H1 (cell line): Measurements from ENCODE around the gene WDR27. TPM values are rescaled to one million over a fixed set of nuclear protein-coding genes. Genes with fewer than 3 reads are reported as not detected.

ENCODE experiments used
- CTCF ChIA-PET: fragments of 300-600 bp; sonication (Branson Sonifier 250); formaldehyde crosslinking; loops from one replicate; lab custom pipeline; 2021; ENCODE audit not compliant: partially characterized antibody; lab: Charles Lee
- POLR2A ChIA-PET: fragments of 300-600 bp; sonication (Branson Sonifier 250); formaldehyde crosslinking; loops from one replicate; lab custom pipeline; 2021; ENCODE audit warnings: inconsistent platforms; ENCODE audit not compliant: partially characterized antibody; lab: Charles Lee
- DNase-seq, 2 experiments: peaks; one replicate each; pipeline versions ENCODE4 v3.0.0 to v3.0.0-alpha.2; 2010 to 2022; ENCODE audit warnings: low spot score in 2 of 2, low read depth in 1 of 2, mixed read lengths in 1 of 2
- FAIRE-seq: peaks from 2 replicates; lab custom pipeline; 2011; peaks lifted over from hg19 to GRCh38; lab: Jason Lieb, UNC
- H2AFZ ChIP-seq: 2 replicates; pipeline ENCODE4 v1.8.1; 2012; ENCODE audit warnings: low read length, inconsistent platforms
- H2AK5ac ChIP-seq: 2 replicates; pipeline ENCODE4 v1.6.1; 2013; ENCODE audit warnings: low read depth, low read length
- H2BK120ac ChIP-seq: replicated peaks from 2 replicates; pipeline ENCODE3; 2013; ENCODE audit warnings: low read depth, low read length, inconsistent platforms
- H2BK12ac ChIP-seq: 2 replicates; pipeline ENCODE4 v1.6.1; 2013; ENCODE audit warnings: low read depth, low read length
- H2BK15ac ChIP-seq: 2 replicates; pipeline ENCODE4 v1.6.1; 2013; ENCODE audit warnings: low read length
- H2BK20ac ChIP-seq: 2 replicates; pipeline ENCODE4 v1.6.1; 2013; ENCODE audit warnings: low read length
- H2BK5ac ChIP-seq: 2 replicates; pipeline ENCODE4 v1.6.1; 2013; ENCODE audit warnings: low read depth, low read length
- H3K14ac ChIP-seq: 2 replicates; pipeline ENCODE4 v1.6.1; 2013; ENCODE audit warnings: inconsistent platforms; ENCODE audit not compliant: insufficient read length
- H3K18ac ChIP-seq: 2 replicates; pipeline ENCODE4 v1.6.1; 2013; ENCODE audit warnings: low read length; ENCODE audit errors: extremely low read depth
- H3K23ac ChIP-seq: 2 replicates; pipeline ENCODE4 v1.6.1; 2013; ENCODE audit warnings: inconsistent platforms; ENCODE audit not compliant: insufficient read length
- H3K23me2 ChIP-seq: 2 replicates; pipeline ENCODE4 v1.6.1; 2013; ENCODE audit warnings: low read depth, low read length
- H3K27ac ChIP-seq: 2 replicates; pipeline ENCODE4 v1.6.1; 2011; ENCODE audit warnings: low read depth, low read length, inconsistent platforms
- H3K27me3 ChIP-seq, 4 experiments: replicated peaks in 1 of 4; 1 replicate in 1 of 4; 2 replicates in 3 of 4; pipeline versions ENCODE4 v1.6.1 to v1.8.1; 2011 to 2013; ENCODE audit warnings: low read length in 3 of 4, mild to moderate bottlenecking in 3 of 4, inconsistent platforms in 2 of 4, mixed read lengths in 2 of 4, moderate library complexity in 1 of 4; ENCODE audit not compliant: control insufficient read depth in 3 of 4, insufficient read depth in 3 of 4; ENCODE audit errors: extremely low read depth in 1 of 4
- H3K36me3 ChIP-seq, 4 experiments: 2 replicates each; pipeline versions ENCODE4 v1.6.1 to v1.8.1; 2011 to 2013; ENCODE audit warnings: mild to moderate bottlenecking in 4 of 4, low read length in 3 of 4, moderate library complexity in 2 of 4, control low read depth in 1 of 4, inconsistent platforms in 1 of 4; ENCODE audit not compliant: insufficient read depth in 4 of 4, control insufficient read depth in 2 of 4
- H3K4ac ChIP-seq: replicated peaks from 2 replicates; pipeline ENCODE3; 2013; ENCODE audit warnings: low read length, low read depth, mixed read lengths, inconsistent platforms; ENCODE audit not compliant: insufficient read length
- H3K4me1 ChIP-seq, 4 experiments: replicated peaks in 1 of 4; 1 replicate in 1 of 4; 2 replicates in 3 of 4; pipeline versions ENCODE4 v1.6.1 to v1.8.1; 2011 to 2013; ENCODE audit warnings: low read length in 3 of 4, inconsistent platforms in 2 of 4, mixed read lengths in 1 of 4; ENCODE audit not compliant: insufficient read depth in 4 of 4, control insufficient read depth in 3 of 4
- H3K4me2 ChIP-seq, 2 experiments: 2 replicates each; pipeline versions ENCODE4 v1.6.1 to v1.8.1; 2011 to 2013; ENCODE audit warnings: low read depth in 2 of 2, low read length in 2 of 2, control low read depth in 1 of 2, inconsistent platforms in 1 of 2, mild to moderate bottlenecking in 1 of 2; ENCODE audit not compliant: insufficient read depth in 1 of 2
- H3K4me3 ChIP-seq, 4 experiments: fragments of 200-600, 300-600 bp in 1 of 4; sonication (generic), shearing (Covaris generic), sonication (Bioruptor Twin) in 1 of 4; 2 replicates each; pipeline versions ENCODE4 v1.5.1 to v1.8.1; 2011 to 2016; ENCODE audit warnings: low read length in 4 of 4, low read depth in 3 of 4, control low read depth in 2 of 4, inconsistent platforms in 2 of 4, mild to moderate bottlenecking in 2 of 4, mixed read lengths in 1 of 4, moderate library complexity in 1 of 4; ENCODE audit not compliant: insufficient read depth in 2 of 4; ENCODE audit errors: extremely low read depth in 1 of 4
- H3K56ac ChIP-seq: replicated peaks from 2 replicates; pipeline ENCODE3; 2013; ENCODE audit warnings: low read depth, mild to moderate bottlenecking, mixed read lengths, low read length, inconsistent platforms; ENCODE audit not compliant: insufficient read length
- H3K79me1 ChIP-seq: 2 replicates; pipeline ENCODE4 v1.6.1; 2013; ENCODE audit warnings: low read depth, low read length, control low read depth
- H3K79me2 ChIP-seq, 2 experiments: 2 replicates each; pipeline versions ENCODE4 v1.6.1 to v1.8.1; 2012 to 2013; ENCODE audit warnings: low read length in 2 of 2, mild to moderate bottlenecking in 2 of 2, inconsistent platforms in 1 of 2; ENCODE audit not compliant: insufficient read depth in 2 of 2, control insufficient read depth in 1 of 2
- H3K9ac ChIP-seq, 4 experiments: replicated peaks in 1 of 4; 1 replicate in 1 of 4; 2 replicates in 3 of 4; pipeline versions ENCODE4 v1.6.1 to v1.8.1; 2011 to 2013; ENCODE audit warnings: low read depth in 3 of 4, low read length in 3 of 4, control low read depth in 2 of 4, mild to moderate bottlenecking in 2 of 4, moderate library complexity in 2 of 4, inconsistent platforms in 1 of 4; ENCODE audit errors: extremely low read depth in 1 of 4
- H3K9me3 ChIP-seq, 2 experiments: 2 replicates each; pipeline versions ENCODE4 v1.6.1 to v1.8.1; 2012 to 2013; ENCODE audit warnings: mild to moderate bottlenecking in 2 of 2, moderate library complexity in 2 of 2, control low read depth in 1 of 2, inconsistent platforms in 1 of 2, low read depth in 1 of 2, low read length in 1 of 2, mixed read lengths in 1 of 2; ENCODE audit not compliant: insufficient read depth in 2 of 2
- H4K20me1 ChIP-seq, 2 experiments: replicated peaks in 1 of 2; 2 replicates each; pipeline versions ENCODE3 to v1.8.1; 2011 to 2013; ENCODE audit warnings: inconsistent platforms in 2 of 2, low read length in 2 of 2, mild to moderate bottlenecking in 1 of 2; ENCODE audit not compliant: insufficient read depth in 2 of 2, control insufficient read depth in 1 of 2
- H4K5ac ChIP-seq: 2 replicates; pipeline ENCODE4 v1.6.1; 2013; ENCODE audit warnings: low read length, low read depth, mixed read lengths, inconsistent platforms; ENCODE audit not compliant: insufficient read length
- H4K8ac ChIP-seq: 2 replicates; pipeline ENCODE4 v1.8.0; 2013; ENCODE audit warnings: mild to moderate bottlenecking, moderate library complexity, low read length, inconsistent platforms; ENCODE audit not compliant: insufficient read depth; ENCODE audit errors: extremely low read depth
- H4K91ac ChIP-seq: replicated peaks from 2 replicates; pipeline ENCODE3; 2013; ENCODE audit warnings: low read length, mixed read lengths, inconsistent platforms; ENCODE audit not compliant: insufficient read length
- BRCA1 ChIP-seq: IDR thresholded peaks from 2 replicates; pipeline ENCODE4 v1.6.1; 2012; ENCODE audit warnings: low read depth, low read length, improper control_type of control experiment
- CREB1 ChIP-seq: IDR thresholded peaks from 2 replicates; pipeline ENCODE4 v1.6.1; 2012; ENCODE audit warnings: inconsistent platforms
- HDAC6 ChIP-seq: IDR thresholded peaks from one replicate; pipeline ENCODE4 v1.7.1; 2012; ENCODE audit warnings: low read depth, mild to moderate bottlenecking, inconsistent platforms, low read length, moderate library complexity
- JUND ChIP-seq: IDR thresholded peaks from 2 replicates; pipeline ENCODE4 v1.6.1; 2011; ENCODE audit warnings: mild to moderate bottlenecking, improper control_type of control experiment, low read length
- RAD21 ChIP-seq, 2 experiments: IDR thresholded peaks in 1 of 2; conservative IDR thresholded peaks in 1 of 2; 2 replicates each; pipeline ENCODE4 v1.6.1; 2011; ENCODE audit warnings: low read depth in 2 of 2, low read length in 2 of 2, improper control_type of control experiment in 1 of 2, inconsistent platforms in 1 of 2, mild to moderate bottlenecking in 1 of 2, moderate library complexity in 1 of 2
- RXRA ChIP-seq: IDR thresholded peaks from 2 replicates; pipeline ENCODE4 v1.6.1; 2011; ENCODE audit warnings: low read depth, mild to moderate bottlenecking, low read length, moderate library complexity; ENCODE audit not compliant: insufficient read depth
- SIRT6 ChIP-seq: IDR thresholded peaks from one replicate; pipeline ENCODE4 v1.7.1; 2012; ENCODE audit warnings: low read length, inconsistent platforms
- SIX5 ChIP-seq: IDR thresholded peaks from 2 replicates; pipeline ENCODE4 v1.6.1; 2011; ENCODE audit warnings: mild to moderate bottlenecking, low read depth, low read length
- WGBS, 2 experiments: shearing (Covaris generic) in 1 of 2; methylation state at CpG; one replicate each; pipeline versions ENCODE4 v1.1.6 to v1.1.7; 2013 to 2015; ENCODE audit warnings: low lambda C conversion rate in 2 of 2, mixed read lengths in 2 of 2, inconsistent platforms in 1 of 2, low coverage in 1 of 2, missing lambda C conversion rate in 1 of 2; ENCODE audit not compliant: insufficient replicate concordance in 2 of 2, insufficient coverage in 1 of 2, insufficient read length in 1 of 2; ENCODE audit errors: extremely low coverage in 1 of 2, missing lambda C conversion rate in 1 of 2; 5-methylcytosine and 5-hydroxymethylcytosine counted together
- polyA plus RNA-seq, 7 experiments: library from polyadenylated mRNA; depleted of rRNA in 3 of 7; stranded (reverse) in 5 of 7; unstranded in 2 of 7; fragments of >200 nt in 5 of 7; fragments of 200-250 nt in 2 of 7; gene quantifications; 1 replicate in 5 of 7; 2 replicates in 1 of 7; 4 replicates in 1 of 7; pipeline versions ENCODE4 v1.2.1 to v1.2.3, GENCODE V29; 2011 to 2013; ENCODE audit warnings: missing spikeins in 2 of 7, mixed read lengths in 2 of 7
- total RNA-seq: library from RNA; stranded (reverse); fragmentation: NEBNext Ultra II Directional; extraction: Animal tissue kit (Norgen Biotek cat#: 25700); gene quantifications from 2 replicates; pipeline ENCODE4 v1.2.1, GENCODE V29; 2021
- TF ChIP-seq, protein P1 (sequence below): IDR thresholded peaks from 2 replicates; pipeline ENCODE4 v1.6.1; 2012; ENCODE audit warnings: low read length, inconsistent platforms
- TF ChIP-seq, protein P2 (sequence below), 3 experiments: IDR thresholded peaks; 1 replicate in 2 of 3; 2 replicates in 1 of 3; pipeline versions ENCODE4 v1.5.1 to v1.6.1; 2011; ENCODE audit warnings: low read length in 3 of 3, mild to moderate bottlenecking in 3 of 3, inconsistent platforms in 2 of 3, low read depth in 1 of 3, moderate library complexity in 1 of 3; ENCODE audit not compliant: insufficient read depth in 1 of 3; ENCODE audit errors: control extremely low read depth in 1 of 3

WDR27 gene
- total and polyA plus RNA-seq, 2 of the 8 experiments (the other 6 are each of a cell fraction or from before 2014, with no cell fraction given) = 53.6 to 68.6 TPM

DNA sequence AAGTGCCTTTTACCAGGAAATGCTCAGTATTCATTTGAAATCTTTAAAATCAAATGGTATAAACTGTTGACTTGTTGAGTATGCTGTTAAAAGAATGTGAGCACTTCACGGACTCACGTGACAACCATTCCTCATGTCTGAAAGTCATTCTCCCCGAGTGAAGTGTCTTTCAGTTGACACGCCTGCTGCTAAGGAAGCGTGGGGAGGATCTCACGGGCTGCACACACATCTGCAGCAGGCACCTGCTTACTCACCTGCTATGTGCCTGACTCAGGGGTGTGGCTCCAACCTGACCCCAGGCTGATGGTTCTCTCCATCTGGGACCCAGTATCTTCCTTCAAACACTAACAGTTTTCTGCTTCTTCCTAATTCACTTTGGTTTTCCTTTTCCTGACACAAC lies 32.7 kb downstream of the WDR27 start:
- H4K8ac ChIP-seq = no peak overlapping the region
- H4K20me1 ChIP-seq = peaks cover 11 to 14% of the 10 kb centered on the region in 2 experiments
- H4K5ac ChIP-seq = no peak overlapping the region
- H2BK12ac ChIP-seq = no peak overlapping the region
- no peak overlapping the region for H3K23ac ChIP-seq
- no peaks in the 10 kb centered on the region for H3K23me2 ChIP-seq
- no peak overlapping the region for H3K27ac ChIP-seq
- DNase-seq = peak in 1 of 2 experiments; percentile 22
- H3K14ac ChIP-seq = no peak overlapping the region
- WGBS, 2 experiments = 88% methylated on average over 6 of the region's 6 CpGs; no CpG with 5 or more reads in 1 of the 2 experiments
- TF ChIP-seq BRCA1 (no peak), RAD21 (IDR thresholded peaks at IDR 0.05 in 1 of 2, conservative IDR thresholded peaks at IDR 0.05 in 1 of 2; ENCODE audit: low read depth in 2 of 2, low read length in 2 of 2) (no peak), JUND (no peak), CREB1 (no peak), SIX5 (no peak), RXRA (no peak), SIRT6 (no peak), HDAC6 (no peak)
- TF ChIP-seq, protein P1, sequence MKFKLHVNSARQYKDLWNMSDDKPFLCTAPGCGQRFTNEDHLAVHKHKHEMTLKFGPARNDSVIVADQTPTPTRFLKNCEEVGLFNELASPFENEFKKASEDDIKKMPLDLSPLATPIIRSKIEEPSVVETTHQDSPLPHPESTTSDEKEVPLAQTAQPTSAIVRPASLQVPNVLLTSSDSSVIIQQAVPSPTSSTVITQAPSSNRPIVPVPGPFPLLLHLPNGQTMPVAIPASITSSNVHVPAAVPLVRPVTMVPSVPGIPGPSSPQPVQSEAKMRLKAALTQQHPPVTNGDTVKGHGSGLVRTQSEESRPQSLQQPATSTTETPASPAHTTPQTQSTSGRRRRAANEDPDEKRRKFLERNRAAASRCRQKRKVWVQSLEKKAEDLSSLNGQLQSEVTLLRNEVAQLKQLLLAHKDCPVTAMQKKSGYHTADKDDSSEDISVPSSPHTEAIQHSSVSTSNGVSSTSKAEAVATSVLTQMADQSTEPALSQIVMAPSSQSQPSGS = no peak
- TF ChIP-seq, protein P2, sequence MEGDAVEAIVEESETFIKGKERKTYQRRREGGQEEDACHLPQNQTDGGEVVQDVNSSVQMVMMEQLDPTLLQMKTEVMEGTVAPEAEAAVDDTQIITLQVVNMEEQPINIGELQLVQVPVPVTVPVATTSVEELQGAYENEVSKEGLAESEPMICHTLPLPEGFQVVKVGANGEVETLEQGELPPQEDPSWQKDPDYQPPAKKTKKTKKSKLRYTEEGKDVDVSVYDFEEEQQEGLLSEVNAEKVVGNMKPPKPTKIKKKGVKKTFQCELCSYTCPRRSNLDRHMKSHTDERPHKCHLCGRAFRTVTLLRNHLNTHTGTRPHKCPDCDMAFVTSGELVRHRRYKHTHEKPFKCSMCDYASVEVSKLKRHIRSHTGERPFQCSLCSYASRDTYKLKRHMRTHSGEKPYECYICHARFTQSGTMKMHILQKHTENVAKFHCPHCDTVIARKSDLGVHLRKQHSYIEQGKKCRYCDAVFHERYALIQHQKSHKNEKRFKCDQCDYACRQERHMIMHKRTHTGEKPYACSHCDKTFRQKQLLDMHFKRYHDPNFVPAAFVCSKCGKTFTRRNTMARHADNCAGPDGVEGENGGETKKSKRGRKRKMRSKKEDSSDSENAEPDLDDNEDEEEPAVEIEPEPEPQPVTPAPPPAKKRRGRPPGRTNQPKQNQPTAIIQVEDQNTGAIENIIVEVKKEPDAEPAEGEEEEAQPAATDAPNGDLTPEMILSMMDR (IDR thresholded peaks at IDR 0.05; ENCODE audit: control extremely low read depth in 1 of 3, insufficient read depth in 1 of 3, low read depth in 1 of 3, low read length in 3 of 3) = no peak
- no peak overlapping the region for H3K4me3 ChIP-seq
- peaks cover 9 to 58% (median 36%) of the 10 kb centered on the region in 4 experiments for H3K36me3 ChIP-seq
- no peaks in the 10 kb centered on the region for H3K79me2 ChIP-seq
- peaks cover 9% of the 10 kb centered on the region for H3K79me1 ChIP-seq
- FAIRE-seq = no peak
- no peak overlapping the region for H3K9ac ChIP-seq
- no peak overlapping the region for H2BK120ac ChIP-seq
- no peak overlapping the region for H4K91ac ChIP-seq
- H3K18ac ChIP-seq = no peak overlapping the region
- no peak overlapping the region for H3K56ac ChIP-seq
- no peaks in the 10 kb centered on the region for H3K27me3 ChIP-seq
- H3K4me2 ChIP-seq = no peak overlapping the region
- no peaks in the 10 kb centered on the region for H3K4me1 ChIP-seq
- H2BK15ac ChIP-seq = no peak overlapping the region
- CTCF ChIA-PET = interaction anchor here (1.6 kb wide), 1 partner anchor 9 kb away, joined by 3 read pairs; no protein-coding TSS in a partner anchor
- no peak overlapping the region for H2AFZ ChIP-seq
- no peak overlapping the region for H2AK5ac ChIP-seq
- POLR2A ChIA-PET = no interaction called here
- H2BK5ac ChIP-seq = no peak overlapping the region
- no peak overlapping the region for H3K4ac ChIP-seq
- no peak overlapping the region for H2BK20ac ChIP-seq
- H3K9me3 ChIP-seq = no peaks in the 10 kb centered on the region
